Measurements from ENCODE around the gene ADGRV1.

DNA sequence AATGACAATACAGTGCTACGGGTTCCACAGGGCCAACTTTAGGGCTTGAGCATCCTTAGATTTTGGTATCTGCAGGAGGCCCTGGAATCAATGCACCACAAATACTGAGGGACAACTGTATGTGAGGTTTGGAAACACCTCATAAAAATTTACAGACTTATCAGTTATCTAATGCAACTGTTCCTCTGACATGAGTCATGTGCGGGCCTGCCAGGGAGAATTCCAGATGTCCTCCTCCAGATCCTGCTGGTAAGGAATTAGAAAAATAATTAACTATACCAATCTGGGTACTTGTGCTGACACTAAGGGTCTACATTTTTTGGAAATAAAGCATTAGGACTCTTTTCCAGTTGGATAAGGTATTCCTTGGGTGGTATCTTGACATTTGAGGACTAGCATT lies 491.2 kb downstream of the ADGRV1 start:
- TF ChIP-seq, protein P1, sequence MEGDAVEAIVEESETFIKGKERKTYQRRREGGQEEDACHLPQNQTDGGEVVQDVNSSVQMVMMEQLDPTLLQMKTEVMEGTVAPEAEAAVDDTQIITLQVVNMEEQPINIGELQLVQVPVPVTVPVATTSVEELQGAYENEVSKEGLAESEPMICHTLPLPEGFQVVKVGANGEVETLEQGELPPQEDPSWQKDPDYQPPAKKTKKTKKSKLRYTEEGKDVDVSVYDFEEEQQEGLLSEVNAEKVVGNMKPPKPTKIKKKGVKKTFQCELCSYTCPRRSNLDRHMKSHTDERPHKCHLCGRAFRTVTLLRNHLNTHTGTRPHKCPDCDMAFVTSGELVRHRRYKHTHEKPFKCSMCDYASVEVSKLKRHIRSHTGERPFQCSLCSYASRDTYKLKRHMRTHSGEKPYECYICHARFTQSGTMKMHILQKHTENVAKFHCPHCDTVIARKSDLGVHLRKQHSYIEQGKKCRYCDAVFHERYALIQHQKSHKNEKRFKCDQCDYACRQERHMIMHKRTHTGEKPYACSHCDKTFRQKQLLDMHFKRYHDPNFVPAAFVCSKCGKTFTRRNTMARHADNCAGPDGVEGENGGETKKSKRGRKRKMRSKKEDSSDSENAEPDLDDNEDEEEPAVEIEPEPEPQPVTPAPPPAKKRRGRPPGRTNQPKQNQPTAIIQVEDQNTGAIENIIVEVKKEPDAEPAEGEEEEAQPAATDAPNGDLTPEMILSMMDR (IDR thresholded peaks at IDR 0.05), result no peak
- no peak for TF ChIP-seq POLR2A (IDR thresholded peaks at IDR 0.05)
- no peak for TF ChIP-seq POLR2AphosphoS5 (IDR thresholded peaks at IDR 0.05)

Data from prostate gland (tissue), 2 donors.